GM12892 (cell line): ENCODE measurements around the gene GNAS.
"Not testable (repeated sequence)": the region's sequence is repeated elsewhere in the genome, so short reads cannot be mapped to it uniquely, and the experiment has no call there.

Source experiments
- DNase-seq: peaks from one replicate; pipeline ENCODE4 v3.0.0; 2011; ENCODE audit not compliant: insufficient read length
- FAIRE-seq: peaks from 2 replicates; lab custom pipeline; 2011; peaks lifted over from hg19 to GRCh38; lab: Jason Lieb, UNC
- POLR2A ChIP-seq: IDR thresholded peaks from 2 replicates; pipeline ENCODE4 v1.6.1; 2011; ENCODE audit warnings: low read depth, low read length, control low read depth
- POLR2AphosphoS5 ChIP-seq: IDR thresholded peaks from 2 replicates; pipeline ENCODE4 v1.6.1; 2011; ENCODE audit warnings: low read depth, low read length, control low read depth
- TAF1 ChIP-seq: IDR thresholded peaks from 2 replicates; pipeline ENCODE4 v1.6.1; 2011; ENCODE audit warnings: low read depth, mild to moderate bottlenecking, control low read depth, low read length, borderline replicate concordance

GNAS gene

GRCh38 chr20:58923117-58923712 lies 70.7 kb downstream of the GNAS start:
- FAIRE-seq (no peak), DNase-seq (no peak)
- no peak for TF ChIP-seq POLR2AphosphoS5
- TF ChIP-seq TAF1: no peak
- TF ChIP-seq POLR2A: no peak

- DNase-seq (no peak), FAIRE-seq (no peak)
- TF ChIP-seq POLR2AphosphoS5 (no peak), TAF1 (no peak), POLR2A (no peak)
These were observed 74.4 kb downstream of the GNAS start for GRCh38 chr20:58926802-58927489.

DNA sequence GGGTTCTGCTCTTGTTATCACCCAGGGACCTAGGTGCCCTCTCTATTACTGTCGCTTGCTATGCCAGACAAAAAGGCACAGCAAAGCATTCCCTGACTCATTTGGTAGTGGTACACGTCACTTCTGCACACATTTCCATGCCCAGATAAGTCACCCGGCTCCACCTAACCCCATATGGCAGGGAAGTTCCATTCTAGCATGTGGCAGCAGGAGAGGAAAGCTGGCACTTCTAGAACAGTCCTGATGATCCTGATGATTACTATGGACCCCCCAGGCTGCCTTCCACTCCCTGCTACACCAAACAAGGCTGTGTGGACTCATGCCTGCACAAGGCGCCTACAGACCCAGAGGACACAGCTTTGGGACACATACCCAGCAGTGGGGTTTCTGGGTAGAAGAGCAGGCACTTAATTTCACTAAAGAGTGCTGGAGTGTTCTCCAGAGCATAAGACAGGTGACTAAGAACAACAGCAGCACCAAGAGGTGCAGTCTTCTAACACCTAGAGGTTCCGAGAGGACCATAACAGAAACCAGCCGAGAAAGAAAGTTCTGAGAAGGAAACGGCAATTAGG lies 75.1 kb downstream of the GNAS start:
- TF ChIP-seq POLR2A: no peak
- TF ChIP-seq TAF1: no peak
- TF ChIP-seq POLR2AphosphoS5: no peak
- FAIRE-seq (no peak), DNase-seq (no peak)

GRCh38 chr20:58930496-58930895 lies 78.0 kb downstream of the GNAS start:
- no peak for FAIRE-seq
- no peak for DNase-seq
- no peak for TF ChIP-seq POLR2A
- no peak for TF ChIP-seq TAF1
- no peak for TF ChIP-seq POLR2AphosphoS5

GRCh38 chr20:58932170-58932569 lies 79.7 kb downstream of the GNAS start:
- no peak for TF ChIP-seq TAF1
- TF ChIP-seq POLR2A: no peak
- no peak for TF ChIP-seq POLR2AphosphoS5
- DNase-seq (no peak), FAIRE-seq (no peak)

DNA sequence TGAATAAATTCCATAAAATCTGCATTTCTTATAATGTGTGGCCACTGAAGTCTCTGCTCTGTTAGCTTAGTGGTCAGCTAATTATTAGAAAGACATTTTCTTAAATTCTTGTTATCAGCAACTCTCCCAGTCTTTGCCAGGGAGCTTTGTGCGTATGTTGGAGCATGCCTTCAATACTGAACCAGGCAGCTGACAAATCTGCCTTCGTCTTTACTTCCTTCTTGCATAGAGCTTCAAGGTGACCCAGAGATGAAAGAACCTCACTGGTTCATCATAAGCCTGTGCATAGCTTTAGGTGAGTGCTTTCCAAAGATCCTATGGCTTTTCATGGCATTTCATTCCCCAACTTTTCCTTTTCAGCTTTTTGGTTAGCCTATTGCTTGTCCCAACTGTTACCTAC lies 85.6 kb downstream of the GNAS start:
- DNase-seq: no peak
- no peak for FAIRE-seq
- TF ChIP-seq POLR2A: no peak
- no peak for TF ChIP-seq TAF1
- no peak for TF ChIP-seq POLR2AphosphoS5

GRCh38 chr20:58938541-58938940 lies 86.0 kb downstream of the GNAS start:
- FAIRE-seq (no peak), DNase-seq (no peak)

DNA sequence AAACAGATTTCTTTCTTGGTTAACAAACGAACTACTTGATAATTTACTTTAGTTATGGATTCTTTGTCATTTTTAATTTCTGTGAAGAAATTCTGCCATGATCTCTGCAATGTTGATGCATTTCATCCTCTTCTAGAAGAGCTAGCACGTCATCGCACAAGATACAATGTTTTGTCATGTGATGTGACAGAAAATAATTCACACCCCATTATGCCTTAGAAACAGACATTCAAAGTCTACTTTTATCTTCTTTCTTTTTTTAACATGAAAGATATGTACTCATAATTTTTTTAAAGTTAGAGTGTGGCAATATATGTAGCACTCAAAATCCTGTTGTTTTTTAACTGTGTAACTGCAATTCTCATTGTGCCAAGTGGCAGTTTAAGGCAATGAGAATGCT lies 89.0 kb downstream of the GNAS start:
- FAIRE-seq (no peak), DNase-seq (no peak)
- no peak for TF ChIP-seq POLR2A
- TF ChIP-seq TAF1: no peak
- TF ChIP-seq POLR2AphosphoS5: no peak

More at GRCh38 chr20:58938541-58938940, 86.0 kb downstream of the GNAS start:
- no peak for TF ChIP-seq POLR2A
- no peak for TF ChIP-seq POLR2AphosphoS5
- TF ChIP-seq TAF1: no peak

- no peak for FAIRE-seq
- TF ChIP-seq POLR2A (no peak), POLR2AphosphoS5 (no peak), TAF1 (no peak)
- no peak for DNase-seq
These were observed 90.0 kb downstream of the GNAS start for GRCh38 chr20:58942549-58942948.

- TF ChIP-seq POLR2AphosphoS5: no peak
- no peak for TF ChIP-seq POLR2A
- no peak for TF ChIP-seq TAF1
- FAIRE-seq: no peak
These were observed 92.1 kb downstream of the GNAS start for GRCh38 chr20:58944610-58945009.

DNA sequence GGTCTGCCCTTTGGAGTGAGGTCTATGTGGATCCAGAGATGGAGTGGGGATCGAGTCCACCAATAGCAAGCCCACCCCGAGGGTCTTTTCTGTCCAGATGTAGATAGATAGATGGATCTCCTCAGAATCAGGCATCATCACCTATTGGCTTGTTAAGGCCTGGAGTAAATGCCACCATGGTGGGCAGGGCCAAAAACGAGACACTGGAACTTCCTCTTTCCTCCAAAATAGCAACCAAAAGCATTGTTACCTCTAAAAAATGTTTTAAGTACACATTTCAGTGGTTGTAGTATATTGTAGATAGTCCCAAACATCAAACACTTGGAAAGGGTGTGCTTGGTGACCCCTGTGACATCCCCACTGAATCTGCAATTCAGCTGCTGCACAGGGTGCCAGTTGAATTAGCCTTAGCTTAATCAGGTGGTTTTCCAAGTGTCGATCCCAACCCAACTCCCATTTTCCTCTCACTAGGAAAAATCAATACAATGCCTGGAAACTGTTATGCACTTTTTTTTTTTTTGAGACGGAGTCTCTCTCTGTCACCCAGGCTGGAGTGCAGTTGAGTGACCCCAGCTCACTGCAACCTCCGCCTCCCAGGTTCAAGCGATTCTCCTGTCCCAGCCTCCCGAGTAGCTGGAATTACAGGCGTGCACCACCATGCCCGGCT lies 93.6 kb downstream of the GNAS start:
- FAIRE-seq: no peak
- no peak for DNase-seq
- TF ChIP-seq TAF1 (no peak), POLR2A (no peak), POLR2AphosphoS5 (no peak)

More at GRCh38 chr20:58944610-58945009, 92.1 kb downstream of the GNAS start:
- no peak for DNase-seq

- DNase-seq, FAIRE-seq: not testable (repeated sequence)
These were observed 95.4 kb downstream of the GNAS start for GRCh38 chr20:58947797-58948388.
